IMR-90 (cell line): ENCODE data around the gene SLC17A5. TPM values are rescaled to one million over a fixed set of nuclear protein-coding genes. Genes with fewer than 3 reads are reported as not detected.

Experiments used
- ATAC-seq: fragments of 200-7000 bp; cut with Tn5 transposase; 2 replicates; pipeline ENCODE4 v1.9.1; 2020; ENCODE audit warnings: low read depth, mild to moderate bottlenecking, moderate library complexity
- BruUV-seq: library from RNA; stranded (reverse); fragments of 400-500 nt; replicated peaks from 2 replicates; lab custom pipeline; 2021; lab: Mats Ljungman, UMichigan
- CTCF ChIA-PET: fragments of 300-600 bp; formaldehyde crosslinking; extraction: SDS; loops from one replicate; lab custom pipeline; 2021; ENCODE audit warnings: antibody characterized with exemption; lab: Yijun Ruan, JAX
- POLR2A ChIA-PET: fragments of 300-600 bp; sonication (Branson Sonifier 250); formaldehyde crosslinking; loops from one replicate; lab custom pipeline; 2022; ENCODE audit warnings: antibody characterized with exemption; ENCODE audit not compliant: unreplicated experiment; lab: Charles Lee
- DNase-seq: peaks from one replicate; pipeline ENCODE4 v3.0.0; 2013
- H2AFZ ChIP-seq: replicated peaks from 2 replicates; pipeline ENCODE3; 2013; ENCODE audit warnings: low read length, mild to moderate bottlenecking; ENCODE audit not compliant: poor library complexity
- H2AK5ac ChIP-seq: 2 replicates; pipeline ENCODE4 v1.6.1; 2013; ENCODE audit warnings: low read depth, low read length, inconsistent platforms
- H2AK9ac ChIP-seq: replicated peaks from 2 replicates; pipeline ENCODE3; 2013; ENCODE audit warnings: mild to moderate bottlenecking, low read depth, low read length, moderate library complexity; ENCODE audit not compliant: poor library complexity
- H2BK120ac ChIP-seq: 2 replicates; pipeline ENCODE4 v1.6.1; 2013; ENCODE audit warnings: low read depth, low read length, inconsistent platforms
- H2BK15ac ChIP-seq: 3 replicates; pipeline ENCODE4 v1.6.1; 2013; ENCODE audit warnings: low read depth, low read length, inconsistent platforms
- H2BK20ac ChIP-seq: 2 replicates; pipeline ENCODE4 v1.6.1; 2013; ENCODE audit warnings: low read depth, mild to moderate bottlenecking, inconsistent platforms, low read length, moderate library complexity
- H2BK5ac ChIP-seq: 2 replicates; pipeline ENCODE4 v1.6.1; 2013; ENCODE audit warnings: mild to moderate bottlenecking, low read depth, low read length, inconsistent platforms; ENCODE audit not compliant: poor library complexity, severe bottlenecking
- H3K14ac ChIP-seq: replicated peaks from 2 replicates; pipeline ENCODE4 v1.6.1; 2013; ENCODE audit warnings: low read depth, low read length, inconsistent platforms
- H3K18ac ChIP-seq: 2 replicates; pipeline ENCODE4 v1.6.1; 2013; ENCODE audit warnings: low read depth, low read length, control low read depth
- H3K23ac ChIP-seq: 2 replicates; pipeline ENCODE4 v1.6.1; 2013; ENCODE audit warnings: low read depth, low read length, inconsistent platforms
- H3K27ac ChIP-seq: 2 replicates; pipeline ENCODE4 v1.5.1; 2013; ENCODE audit warnings: mild to moderate bottlenecking, control low read depth, low read length; ENCODE audit not compliant: insufficient read depth
- H3K27me3 ChIP-seq: 2 replicates; pipeline ENCODE4 v1.6.1; 2013; ENCODE audit warnings: low read length; ENCODE audit not compliant: control insufficient read depth, insufficient read depth
- H3K36me3 ChIP-seq: 2 replicates; pipeline ENCODE4 v1.6.1; 2013; ENCODE audit warnings: low read length, mixed read lengths; ENCODE audit not compliant: control insufficient read depth, insufficient read depth
- H3K4ac ChIP-seq: 2 replicates; pipeline ENCODE4 v1.6.1; 2013; ENCODE audit warnings: low read depth, low read length, inconsistent platforms
- H3K4me1 ChIP-seq: 2 replicates; pipeline ENCODE4 v1.6.1; 2013; ENCODE audit warnings: low read length, mixed read lengths; ENCODE audit not compliant: control insufficient read depth, insufficient read depth
- H3K4me2 ChIP-seq: 2 replicates; pipeline ENCODE4 v1.6.1; 2013; ENCODE audit warnings: low read depth, mild to moderate bottlenecking, control low read depth, low read length, moderate library complexity
- H3K4me3 ChIP-seq: 2 replicates; pipeline ENCODE4 v1.5.1; 2013; ENCODE audit warnings: low read depth, mild to moderate bottlenecking, control low read depth, low read length, moderate library complexity; ENCODE audit not compliant: insufficient read depth
- H3K56ac ChIP-seq: 2 replicates; pipeline ENCODE4 v1.6.1; 2013; ENCODE audit warnings: low read length, inconsistent platforms; ENCODE audit not compliant: insufficient read depth; ENCODE audit errors: extremely low read depth
- H3K79me1 ChIP-seq, 2 experiments: 2 replicates each; pipeline ENCODE4 v1.6.1; 2013; ENCODE audit warnings: low read length in 2 of 2, inconsistent platforms in 1 of 2, low read depth in 1 of 2
- H3K9ac ChIP-seq: 2 replicates; pipeline ENCODE4 v1.6.1; 2013; ENCODE audit warnings: low read depth, low read length, control low read depth
- H3K9me1 ChIP-seq: 2 replicates; pipeline ENCODE4 v1.6.1; 2013; ENCODE audit warnings: low read length, inconsistent platforms; ENCODE audit not compliant: insufficient read depth
- H3K9me3 ChIP-seq: 2 replicates; pipeline ENCODE4 v1.6.1; 2013; ENCODE audit warnings: low read length; ENCODE audit not compliant: control insufficient read depth, insufficient read depth
- H4K20me1 ChIP-seq: 2 replicates; pipeline ENCODE4 v1.6.1; 2013; ENCODE audit warnings: low read length, inconsistent platforms; ENCODE audit not compliant: insufficient read depth
- H4K5ac ChIP-seq: 2 replicates; pipeline ENCODE4 v1.6.1; 2013; ENCODE audit warnings: mild to moderate bottlenecking, low read depth, low read length, control low read depth
- H4K8ac ChIP-seq, 2 experiments: 2 replicates each; pipeline ENCODE4 v1.6.1; 2013; ENCODE audit warnings: low read depth in 2 of 2, low read length in 2 of 2, control low read depth in 1 of 2, inconsistent platforms in 1 of 2
- H4K91ac ChIP-seq: 2 replicates; pipeline ENCODE4 v1.6.1; 2013; ENCODE audit warnings: low read depth, low read length, inconsistent platforms; ENCODE audit not compliant: insufficient read depth
- CEBPB ChIP-seq: IDR thresholded peaks from 2 replicates; pipeline ENCODE4 v1.6.1; 2012; ENCODE audit warnings: low read depth, low read length, improper control_type of control experiment
- CHD1 ChIP-seq: IDR thresholded peaks from 2 replicates; pipeline ENCODE4 v1.6.1; 2012; ENCODE audit warnings: low read depth, low read length, improper control_type of control experiment
- POLR2A ChIP-seq: IDR thresholded peaks from 2 replicates; pipeline ENCODE4 v1.6.1; 2012; ENCODE audit warnings: mild to moderate bottlenecking, low read depth, low read length
- WGBS, 2 experiments: methylation state at CpG; one replicate each; pipeline versions ENCODE4 v1.1.5 to v1.1.7; 2013; ENCODE audit warnings: missing lambda C conversion rate in 2 of 2; ENCODE audit not compliant: insufficient read length in 1 of 2; ENCODE audit errors: extremely low coverage in 2 of 2; 5-methylcytosine and 5-hydroxymethylcytosine counted together
- dilution Hi-C: fragments of 300-500 bp; cut with HindIII; formaldehyde crosslinking; loops from one replicate; pipeline ENCODE4 v1.14.3; 2018; ENCODE audit warnings: low sequenced_read_pairs; ENCODE audit not compliant: unreplicated experiment
- in situ Hi-C: fragments of 300-500 bp; cut with MboI; formaldehyde crosslinking; loops from 3 replicates; pipeline ENCODE4 v1.14.3; 2019; ENCODE audit warnings: low sequenced_read_pairs, inconsistent platforms, mixed read lengths
- intact Hi-C: fragments of 100-400 bp; cut with micrococcal nuclease; formaldehyde crosslinking; loops from 2 replicates; pipeline ENCODE4 v1.10.0; 2022
- polyA plus RNA-seq, 3 experiments: library from polyadenylated mRNA; depleted of rRNA; stranded (reverse); fragments of >200 nt; gene quantifications; 2 replicates each; pipeline ENCODE4 v1.2.3, GENCODE V29; 2012; ENCODE audit warnings: low replicate concordance in 1 of 3
- total RNA-seq: library from RNA; depleted of rRNA; stranded (reverse); fragments of >200 nt; gene quantifications from 2 replicates; pipeline ENCODE4 v1.2.3, GENCODE V29; 2012

The SLC17A5 gene
- total and polyA plus RNA-seq, 2 of the 4 experiments (the other 2 are of a cell fraction) = 20.8 to 27.2 TPM

- Histone ChIP-seq H2BK20ac (no peak overlapping the region), H3K79me1 (peaks cover 7 to 15% of the 10 kb centered on the region in 2 experiments; a peak in 3 of 4 replicates), H2AK5ac (no peak overlapping the region), H2AK9ac (no peak overlapping the region), H3K4me2 (no peak overlapping the region), H4K8ac (no peak overlapping the region), H3K27me3 (no peaks in the 10 kb centered on the region), H4K20me1 (no peaks in the 10 kb centered on the region), H3K18ac (no peak overlapping the region), H3K27ac (no peak overlapping the region), H3K14ac (no peak overlapping the region), H4K5ac (no peak overlapping the region), H3K9me3 (no peaks in the 10 kb centered on the region), H3K4me3 (no peak overlapping the region), H2BK15ac (no peak overlapping the region), H3K4ac (no peak overlapping the region), H3K23ac (no peak overlapping the region), H3K36me3 (peaks cover 3% of the 10 kb centered on the region; the same call in 1 of the 2 replicates), H3K4me1 (peaks cover 1% of the 10 kb centered on the region; the same call in 1 of the 2 replicates), H2AFZ (no peak overlapping the region), H4K91ac (no peak overlapping the region), H2BK120ac (no peak overlapping the region), H3K9ac (no peak overlapping the region), H2BK5ac (no peak overlapping the region), H3K56ac (no peak overlapping the region), H3K9me1 (0 out of 2 replicates have a peak, but pooled peaks cover 3% of the 10 kb centered on the region)
- ATAC-seq = no peak
- ChIA-PET POLR2A (no interaction called here), CTCF (no interaction called here)
- dilution Hi-C loops = no loop called here
- intact Hi-C loops = no loop called here
- BruUV-seq = no TSS peak
- in situ Hi-C loops = no loop called here
- WGBS, 2 experiments = no CpG with 5 or more reads among the region's 2 CpGs
- DNase-seq = peak; percentile 38
- no peak for TF ChIP-seq POLR2A
- peak; percentile 90 for TF ChIP-seq CEBPB
- TF ChIP-seq CHD1 = no peak
Observed at GRCh38 chr6:73644030-73644429, 9.8 kb downstream of the SLC17A5 start.
